ENCODE data around the gene PBX3.

The PBX3 gene

DNA sequence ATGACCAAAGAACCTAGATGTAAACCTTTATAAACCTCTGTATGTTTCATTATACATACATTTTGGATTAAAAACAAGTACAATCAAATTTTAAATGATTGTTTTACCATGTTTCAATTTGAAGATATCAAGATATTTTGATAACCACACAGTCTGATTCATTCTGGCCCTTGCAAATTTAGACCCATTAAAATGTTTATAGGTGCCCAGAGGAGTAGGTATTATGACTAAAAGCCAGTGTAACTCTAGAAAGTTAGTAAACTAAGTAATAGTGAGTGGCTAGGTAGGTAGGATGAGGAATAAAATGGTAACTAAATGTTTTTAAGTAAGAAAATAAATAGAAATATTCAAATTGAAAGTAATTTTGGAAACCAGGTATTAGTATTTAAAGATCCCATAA, 165.5 kb downstream of the PBX3 start:
- no peaks in the 10 kb centered on the region; the same call in 1 of the 2 replicates for H3F3A ChIP-seq (ENCODE audit: low read depth)
- H4K20me1 ChIP-seq (ENCODE audit: insufficient read depth, low read length, poor library complexity, severe bottlenecking): no peaks in the 10 kb centered on the region
- peaks cover 52% of the 10 kb centered on the region for H3K79me2 ChIP-seq (ENCODE audit: insufficient read depth, low read length)
- H3K27me3 ChIP-seq (ENCODE audit: insufficient read depth, low read length, poor library complexity, severe bottlenecking): no peaks in the 10 kb centered on the region
- H3K4me3 ChIP-seq (ENCODE audit: low read length, poor library complexity, severe bottlenecking): no peak overlapping the region
- no peak overlapping the region for H3K9ac ChIP-seq (ENCODE audit: low read depth, low read length, poor library complexity, severe bottlenecking)
- TF ChIP-seq EZH2phosphoT487 (IDR thresholded peaks at IDR 0.05; ENCODE audit: borderline replicate concordance): no peak
- H2AFZ ChIP-seq (ENCODE audit: low read length): no peak overlapping the region
- peaks cover 17% of the 10 kb centered on the region; the same call in 1 of the 2 replicates for H3K36me3 ChIP-seq (ENCODE audit: insufficient read depth, low read length)
- no peaks in the 10 kb centered on the region for H3K9me3 ChIP-seq (ENCODE audit: insufficient read depth, low read depth, low read length)
- no peak overlapping the region for H3K4me2 ChIP-seq (ENCODE audit: low read depth, low read length, poor library complexity, severe bottlenecking)
- no peaks in the 10 kb centered on the region for H3K9me2 ChIP-seq (replicated peaks; ENCODE audit: low read depth, low read length)
- peaks cover 44% of the 10 kb centered on the region for H3K4me1 ChIP-seq (ENCODE audit: insufficient read depth, low read length, poor library complexity, severe bottlenecking)

- no peaks in the 10 kb centered on the region for H4K20me1 ChIP-seq (ENCODE audit: insufficient read depth, low read length, poor library complexity, severe bottlenecking)
- peaks cover 17% of the 10 kb centered on the region; the same call in 1 of the 2 replicates for H3K36me3 ChIP-seq (ENCODE audit: insufficient read depth, low read length)
- H2AFZ ChIP-seq (ENCODE audit: low read length): no peak overlapping the region
- no peak for TF ChIP-seq EZH2phosphoT487 (IDR thresholded peaks at IDR 0.05; ENCODE audit: borderline replicate concordance)
- TF ChIP-seq, protein P1, sequence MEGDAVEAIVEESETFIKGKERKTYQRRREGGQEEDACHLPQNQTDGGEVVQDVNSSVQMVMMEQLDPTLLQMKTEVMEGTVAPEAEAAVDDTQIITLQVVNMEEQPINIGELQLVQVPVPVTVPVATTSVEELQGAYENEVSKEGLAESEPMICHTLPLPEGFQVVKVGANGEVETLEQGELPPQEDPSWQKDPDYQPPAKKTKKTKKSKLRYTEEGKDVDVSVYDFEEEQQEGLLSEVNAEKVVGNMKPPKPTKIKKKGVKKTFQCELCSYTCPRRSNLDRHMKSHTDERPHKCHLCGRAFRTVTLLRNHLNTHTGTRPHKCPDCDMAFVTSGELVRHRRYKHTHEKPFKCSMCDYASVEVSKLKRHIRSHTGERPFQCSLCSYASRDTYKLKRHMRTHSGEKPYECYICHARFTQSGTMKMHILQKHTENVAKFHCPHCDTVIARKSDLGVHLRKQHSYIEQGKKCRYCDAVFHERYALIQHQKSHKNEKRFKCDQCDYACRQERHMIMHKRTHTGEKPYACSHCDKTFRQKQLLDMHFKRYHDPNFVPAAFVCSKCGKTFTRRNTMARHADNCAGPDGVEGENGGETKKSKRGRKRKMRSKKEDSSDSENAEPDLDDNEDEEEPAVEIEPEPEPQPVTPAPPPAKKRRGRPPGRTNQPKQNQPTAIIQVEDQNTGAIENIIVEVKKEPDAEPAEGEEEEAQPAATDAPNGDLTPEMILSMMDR (conservative IDR thresholded peaks at IDR 0.05; ENCODE audit: low read length): no peak
- peaks cover 36% of the 10 kb centered on the region for H3K4me1 ChIP-seq (ENCODE audit: insufficient read depth, low read length, poor library complexity, severe bottlenecking)
- no peaks in the 10 kb centered on the region for H3K27me3 ChIP-seq (ENCODE audit: insufficient read depth, low read length, poor library complexity, severe bottlenecking)
- no peak overlapping the region for H3K4me3 ChIP-seq (ENCODE audit: low read length, poor library complexity, severe bottlenecking)
- no peak overlapping the region for H3K9ac ChIP-seq (ENCODE audit: low read depth, low read length, poor library complexity, severe bottlenecking)
- H3K4me2 ChIP-seq (ENCODE audit: low read depth, low read length, poor library complexity, severe bottlenecking): no peak overlapping the region
- peaks cover 43% of the 10 kb centered on the region for H3K79me2 ChIP-seq (ENCODE audit: insufficient read depth, low read length)
- H3F3A ChIP-seq (ENCODE audit: low read depth): no peaks in the 10 kb centered on the region; the same call in 1 of the 2 replicates
- no peaks in the 10 kb centered on the region for H3K9me3 ChIP-seq (ENCODE audit: insufficient read depth, low read depth, low read length)
- no peaks in the 10 kb centered on the region for H3K9me2 ChIP-seq (replicated peaks; ENCODE audit: low read depth, low read length)
Measured at GRCh38 chr9:125913551-125913950, 166.4 kb downstream of the PBX3 start.

GRCh38 chr9:125914411-125914810, 167.2 kb downstream of the PBX3 start:
- TF ChIP-seq, protein P1 (conservative IDR thresholded peaks at IDR 0.05; ENCODE audit: low read length): no peak
- TF ChIP-seq EZH2phosphoT487 (IDR thresholded peaks at IDR 0.05; ENCODE audit: borderline replicate concordance): no peak
- Histone ChIP-seq H3K9me2 (replicated peaks; ENCODE audit: low read depth, low read length) (no peaks in the 10 kb centered on the region), H3K4me2 (ENCODE audit: low read depth, low read length, poor library complexity, severe bottlenecking) (no peak overlapping the region), H3K36me3 (ENCODE audit: insufficient read depth, low read length) (peaks cover 17% of the 10 kb centered on the region; the same call in 1 of the 2 replicates), H3K79me2 (ENCODE audit: insufficient read depth, low read length) (peaks cover 35% of the 10 kb centered on the region), H3K27me3 (ENCODE audit: insufficient read depth, low read length, poor library complexity, severe bottlenecking) (no peaks in the 10 kb centered on the region), H3K9me3 (ENCODE audit: insufficient read depth, low read depth, low read length) (no peaks in the 10 kb centered on the region), H3K9ac (ENCODE audit: low read depth, low read length, poor library complexity, severe bottlenecking) (no peak overlapping the region), H3K4me3 (ENCODE audit: low read length, poor library complexity, severe bottlenecking) (no peak overlapping the region), H2AFZ (ENCODE audit: low read length) (no peak overlapping the region), H3K4me1 (ENCODE audit: insufficient read depth, low read length, poor library complexity, severe bottlenecking) (peaks cover 27% of the 10 kb centered on the region), H3F3A (ENCODE audit: low read depth) (no peaks in the 10 kb centered on the region; the same call in 1 of the 2 replicates), H4K20me1 (ENCODE audit: insufficient read depth, low read length, poor library complexity, severe bottlenecking) (no peaks in the 10 kb centered on the region)

- Histone ChIP-seq H4K20me1 (ENCODE audit: insufficient read depth, low read length, poor library complexity, severe bottlenecking) (no peaks in the 10 kb centered on the region), H3F3A (ENCODE audit: low read depth) (no peaks in the 10 kb centered on the region), H2AFZ (ENCODE audit: low read length) (no peak overlapping the region), H3K79me2 (ENCODE audit: insufficient read depth, low read length) (peaks cover 25% of the 10 kb centered on the region; the same call in 1 of the 2 replicates), H3K27me3 (ENCODE audit: insufficient read depth, low read length, poor library complexity, severe bottlenecking) (no peaks in the 10 kb centered on the region), H3K4me3 (ENCODE audit: low read length, poor library complexity, severe bottlenecking) (no peak overlapping the region), H3K9ac (ENCODE audit: low read depth, low read length, poor library complexity, severe bottlenecking) (no peak overlapping the region), H3K9me3 (ENCODE audit: insufficient read depth, low read depth, low read length) (no peaks in the 10 kb centered on the region), H3K4me2 (ENCODE audit: low read depth, low read length, poor library complexity, severe bottlenecking) (no peak overlapping the region), H3K4me1 (ENCODE audit: insufficient read depth, low read length, poor library complexity, severe bottlenecking) (peaks cover 21% of the 10 kb centered on the region), H3K9me2 (replicated peaks; ENCODE audit: low read depth, low read length) (no peaks in the 10 kb centered on the region), H3K36me3 (ENCODE audit: insufficient read depth, low read length) (peaks cover 17% of the 10 kb centered on the region; the same call in 1 of the 2 replicates)
- no peak for TF ChIP-seq EZH2phosphoT487 (IDR thresholded peaks at IDR 0.05; ENCODE audit: borderline replicate concordance)
- TF ChIP-seq, protein P1 (conservative IDR thresholded peaks at IDR 0.05; ENCODE audit: low read length): no peak
Measured at GRCh38 chr9:125915606-125916005, 168.4 kb downstream of the PBX3 start.
